ENCODE data around the gene OLFML2A. TPM values are rescaled to one million over a fixed set of nuclear protein-coding genes. Genes with fewer than 3 reads are reported as not detected.
A peak's percentile ranks its signal among the peaks of the same experiment; 100 is the strongest.

Gene OLFML2A
- total and polyA plus RNA-seq, 12 donors, result 1.7 to 21.4 (median 7.3) TPM

GRCh38 chr9:124810663-124811355, 33.9 kb downstream of the OLFML2A start:
- Histone ChIP-seq H3K9me3 (replicated peaks in 1 of 3) (no peaks in the 10 kb centered on the region), H3K4me1 (replicated peaks in 1 of 2) (no peaks in the 10 kb centered on the region), H3K4me3 (no peak overlapping the region), H3K27ac (peak overlapping the region in 1 of 5 donors; percentile 52), H3K27me3 (no peaks in the 10 kb centered on the region), H3K36me3 (replicated peaks in 1 of 2) (no peaks in the 10 kb centered on the region)
- intact Hi-C loops (cut with DNase I), result no loop called here
- TF ChIP-seq POLR2A (IDR thresholded peaks at IDR 0.05), result no peak
- TF ChIP-seq CTCF (IDR thresholded peaks at IDR 0.05), result no peak
- no peak for DNase-seq
- WGBS, 4 donors, result 68 to 76% (median 74%) methylated on average over 11 to 12 of the region's 12 CpGs

- H3K36me3 ChIP-seq (replicated peaks in 1 of 2), result no peaks in the 10 kb centered on the region
- intact Hi-C loops (cut with DNase I), result no loop called here
- WGBS, 4 donors, result 66 to 77% (median 71%) methylated on average over 6 of the region's 6 CpGs
- TF ChIP-seq POLR2A (IDR thresholded peaks at IDR 0.05) (no peak), CTCF (IDR thresholded peaks at IDR 0.05) (no peak)
- H3K4me3 ChIP-seq, result no peak overlapping the region
- no peaks in the 10 kb centered on the region for H3K27me3 ChIP-seq
- H3K27ac ChIP-seq, result peak overlapping the region in 1 of 5 donors; percentile 52
- no peaks in the 10 kb centered on the region for H3K4me1 ChIP-seq (replicated peaks in 1 of 2)
- no peaks in the 10 kb centered on the region for H3K9me3 ChIP-seq (replicated peaks in 1 of 3)
- DNase-seq, result no peak
These were observed 35.5 kb downstream of the OLFML2A start for GRCh38 chr9:124812441-124812876.

- intact Hi-C loops (cut with DNase I), result no loop called here
- H3K9me3 ChIP-seq (replicated peaks in 1 of 3), result no peaks in the 10 kb centered on the region
- H3K4me1 ChIP-seq (replicated peaks in 1 of 2), result no peaks in the 10 kb centered on the region
- no peak for DNase-seq
- H3K4me3 ChIP-seq, result no peak overlapping the region
- TF ChIP-seq CTCF (IDR thresholded peaks at IDR 0.05), result no peak
- TF ChIP-seq POLR2A (IDR thresholded peaks at IDR 0.05), result no peak
- H3K36me3 ChIP-seq (replicated peaks in 1 of 2), result no peaks in the 10 kb centered on the region
- H3K27me3 ChIP-seq, result no peaks in the 10 kb centered on the region
- 86 to 94% (median 91%) methylated on average over 7 of the region's 7 CpGs for WGBS, 4 donors
- no peak overlapping the region for H3K27ac ChIP-seq
These were observed 36.1 kb downstream of the OLFML2A start for GRCh38 chr9:124813041-124813440.

GRCh38 chr9:124813501-124814163, 36.7 kb downstream of the OLFML2A start:
- Histone ChIP-seq H3K4me1 (replicated peaks in 1 of 2) (no peaks in the 10 kb centered on the region), H3K27me3 (no peaks in the 10 kb centered on the region), H3K36me3 (replicated peaks in 1 of 2) (no peaks in the 10 kb centered on the region), H3K27ac (no peak overlapping the region), H3K9me3 (replicated peaks in 1 of 3) (no peaks in the 10 kb centered on the region), H3K4me3 (no peak overlapping the region)
- DNase-seq, result no peak
- intact Hi-C loops (cut with DNase I), result no loop called here
- 82 to 84% (median 83%) methylated on average over 8 to 11 of the region's 11 CpGs for WGBS, 4 donors
- TF ChIP-seq CTCF (IDR thresholded peaks at IDR 0.05) (no peak), POLR2A (IDR thresholded peaks at IDR 0.05) (no peak)
